Ramos (cell line): ENCODE data around the gene PPA1.
"Not testable (repeated sequence)": the region's sequence is repeated elsewhere in the genome, so short reads cannot be mapped to it uniquely, and the experiment has no call there.

Experiments used
- in situ Hi-C: fragments of 300-500 bp; cut with MboI; formaldehyde crosslinking; loops from one replicate; pipeline ENCODE4 v1.14.3; 2022; ENCODE audit warnings: low sequenced_read_pairs; ENCODE audit not compliant: unreplicated experiment

Gene PPA1

GRCh38 chr10:70176441-70176840 is 56.8 kb downstream of the PPA1 start:
- in situ Hi-C loops = no loop called here

- in situ Hi-C loops = no loop called here
These were observed 57.7 kb downstream of the PPA1 start for GRCh38 chr10:70175516-70175915.

GRCh38 chr10:70174058-70174741 is 59.0 kb downstream of the PPA1 start:
- in situ Hi-C loops = no loop called here

- in situ Hi-C loops = no loop called here
These were observed 63.4 kb downstream of the PPA1 start for GRCh38 chr10:70169649-70170364.

GRCh38 chr10:70169011-70169410 is 64.2 kb downstream of the PPA1 start:
- in situ Hi-C loops = no loop called here

- in situ Hi-C loops = no loop called here
These were observed 66.0 kb downstream of the PPA1 start for GRCh38 chr10:70167246-70167645.

- in situ Hi-C loops = no loop called here
These were observed 66.8 kb downstream of the PPA1 start for GRCh38 chr10:70166394-70166793.

GRCh38 chr10:70164163-70164562 is 69.1 kb downstream of the PPA1 start:
- in situ Hi-C loops = no loop called here

- in situ Hi-C loops = no loop called here
These were observed 69.8 kb downstream of the PPA1 start for GRCh38 chr10:70163448-70163847.

- in situ Hi-C loops = no loop called here
These were observed 70.4 kb downstream of the PPA1 start for GRCh38 chr10:70162892-70163201.

GRCh38 chr10:70162151-70162891 is 70.9 kb downstream of the PPA1 start:
- in situ Hi-C loops = no loop called here

GRCh38 chr10:70160798-70161197 is 72.4 kb downstream of the PPA1 start:
- in situ Hi-C loops = no loop called here

- in situ Hi-C loops = not testable (repeated sequence)
These were observed 73.9 kb downstream of the PPA1 start for GRCh38 chr10:70159366-70159765.

- in situ Hi-C loops = no loop called here
These were observed 75.1 kb downstream of the PPA1 start for GRCh38 chr10:70158113-70158512.

GRCh38 chr10:70155255-70155838 is 77.9 kb downstream of the PPA1 start:
- in situ Hi-C loops = no loop called here
